Colon (tissue), 2 donors: ENCODE results near the gene WSB2.
"Not testable (repeated sequence)": the region's sequence is repeated elsewhere in the genome, so short reads cannot be mapped to it uniquely, and the experiment has no call there.

Experiments used
- FAIRE-seq: peaks from 2 replicates; lab custom pipeline; 2012; peaks lifted over from hg19 to GRCh38; lab: Jason Lieb, UNC
- donor health status: control.
- donor health status: control.

The WSB2 gene

GRCh38 chr12:118061011-118061872 lies at the start of gene WSB2:
Gene WSB2 (minus strand): TSS chr12:118061179. CDS start chr12:118061048, 131 bp downstream.
- no peak for FAIRE-seq

GRCh38 chr12:118109088-118109487 lies 48.1 kb upstream of the WSB2 start:
- FAIRE-seq: no peak

DNA sequence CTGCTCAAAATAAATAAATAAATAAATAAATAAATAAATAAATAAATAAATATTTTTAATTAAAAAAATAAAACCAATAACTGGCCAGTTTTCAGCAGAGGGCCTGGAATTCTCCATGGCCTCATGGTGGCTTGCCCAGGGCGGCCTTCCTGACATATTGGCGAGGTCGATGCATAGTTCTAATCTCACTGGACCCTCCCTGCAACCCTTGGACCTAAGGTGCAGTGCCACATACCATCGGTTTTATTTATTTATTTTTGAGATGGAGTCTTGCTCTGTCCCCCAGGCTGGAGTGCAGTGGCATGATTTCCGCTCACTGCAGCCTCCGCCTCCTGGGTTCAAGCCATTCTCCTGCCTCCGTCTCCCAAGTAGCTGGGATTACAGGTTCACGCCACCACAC lies 46.7 kb upstream of the WSB2 start:
- no peak for FAIRE-seq

GRCh38 chr12:118107011-118107410 lies 46.0 kb upstream of the WSB2 start:
- no peak for FAIRE-seq

DNA sequence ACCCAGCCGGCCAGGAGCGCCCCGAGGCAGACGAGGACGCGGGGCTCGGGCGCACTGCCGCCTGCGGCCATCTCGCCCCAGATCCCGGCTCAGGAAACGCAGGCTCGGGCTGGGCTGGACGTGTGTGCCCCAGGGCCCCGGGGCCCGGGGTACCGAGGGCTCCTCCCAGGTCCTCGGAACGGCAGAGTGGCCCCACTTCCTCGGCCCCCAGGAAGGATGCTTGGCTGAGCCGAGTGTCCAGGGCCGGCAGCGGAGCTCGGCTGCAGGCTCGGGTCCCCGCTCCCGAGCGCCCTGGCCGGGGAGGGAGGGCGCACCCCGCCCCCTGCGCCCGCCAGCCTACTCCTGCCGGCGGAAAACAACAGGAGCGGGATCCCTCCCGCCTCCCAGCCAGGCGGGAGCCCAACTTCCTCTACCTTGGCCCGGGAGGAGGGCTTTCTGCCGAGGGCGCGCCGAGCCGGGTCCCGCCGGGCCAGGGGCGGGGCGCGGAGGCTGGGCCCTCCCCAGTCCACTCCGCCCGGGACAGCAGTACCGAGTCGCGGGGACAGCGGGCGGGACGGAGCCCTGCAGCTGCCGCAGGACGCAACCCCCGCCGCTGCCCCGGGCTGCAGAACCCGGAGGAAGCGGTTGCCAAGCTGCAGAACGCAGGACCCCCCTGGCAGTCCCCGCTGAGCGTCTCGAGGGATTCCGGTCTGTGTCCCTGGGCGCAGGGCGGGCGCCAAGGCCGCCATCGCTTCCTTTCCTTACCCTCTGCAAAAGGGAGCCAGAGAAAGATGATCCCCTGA lies 42.8 kb upstream of the WSB2 start, which contains the start of gene VSIG10:
Gene VSIG10, minus strand, starts transcription at position 411 of the 782 bp plus-strand sequence. Its CDS starts 340 bp downstream, at position 71.
- no peak for FAIRE-seq

DNA sequence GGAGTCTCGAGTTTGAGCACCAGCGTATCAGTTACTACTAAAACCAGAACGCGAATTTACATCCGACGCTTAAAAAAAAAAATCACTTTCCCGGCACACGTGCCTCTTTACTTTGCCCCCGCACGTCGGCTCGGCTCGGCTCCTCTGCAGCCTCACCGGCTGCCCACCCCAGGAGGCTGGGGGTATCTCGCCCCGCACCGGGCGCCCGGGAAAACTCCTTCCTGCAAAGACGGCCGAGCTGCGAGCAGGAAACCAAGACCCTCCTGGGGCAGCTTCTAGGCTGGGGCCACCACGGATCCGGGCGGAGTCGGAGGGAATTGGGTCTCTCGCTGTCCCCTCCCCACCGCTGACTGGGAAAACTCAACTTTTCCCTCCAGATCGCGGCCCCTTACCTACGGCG lies 42.2 kb upstream of the WSB2 start:
- no peak for FAIRE-seq

DNA sequence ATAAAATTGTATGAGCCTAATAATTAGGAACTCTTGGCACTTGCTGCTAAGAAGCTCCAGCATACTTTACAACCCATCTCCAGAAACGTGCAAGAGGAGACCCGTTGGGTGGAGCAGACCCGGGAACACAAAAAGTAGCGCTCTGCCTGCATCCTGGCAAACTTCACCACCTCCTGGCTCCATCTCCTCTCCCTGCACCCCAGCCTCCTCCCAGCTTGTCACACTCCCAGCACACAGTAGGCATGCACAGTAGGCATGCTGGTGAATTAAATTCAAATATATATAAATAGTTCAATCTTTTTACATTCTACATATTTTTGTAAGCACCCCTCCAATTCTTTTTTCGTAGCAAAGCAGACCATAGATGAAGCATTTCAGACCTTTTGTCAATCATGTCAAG lies 41.6 kb upstream of the WSB2 start:
- no peak for FAIRE-seq

DNA sequence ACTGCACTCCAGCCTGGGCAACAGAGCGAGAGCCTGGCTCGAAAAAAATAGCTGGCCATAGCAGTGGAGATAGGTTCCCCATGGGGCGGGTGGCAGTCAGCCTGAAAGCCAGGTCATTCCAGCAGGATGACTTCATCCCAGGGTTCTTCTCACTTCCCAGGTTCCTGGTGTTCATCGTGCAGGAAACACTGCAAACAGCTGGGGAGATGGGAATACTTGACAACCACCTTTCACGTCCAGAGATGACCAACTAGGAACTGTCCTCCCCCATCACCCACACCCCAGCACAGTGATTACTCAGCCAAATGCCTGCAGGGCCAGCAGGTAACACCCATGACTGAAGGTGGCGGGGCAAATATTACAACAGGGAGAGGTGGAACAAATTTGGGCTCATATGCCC lies 41.1 kb upstream of the WSB2 start:
- FAIRE-seq: no peak

- FAIRE-seq: no peak
Measured at GRCh38 chr12:118101051-118101450, 40.1 kb upstream of the WSB2 start.

GRCh38 chr12:118098911-118099671 lies 38.1 kb upstream of the WSB2 start:
- no peak for FAIRE-seq

GRCh38 chr12:118098401-118098800 lies 37.4 kb upstream of the WSB2 start:
- FAIRE-seq: no peak

GRCh38 chr12:118094039-118094438 lies 33.1 kb upstream of the WSB2 start:
- no peak for FAIRE-seq

DNA sequence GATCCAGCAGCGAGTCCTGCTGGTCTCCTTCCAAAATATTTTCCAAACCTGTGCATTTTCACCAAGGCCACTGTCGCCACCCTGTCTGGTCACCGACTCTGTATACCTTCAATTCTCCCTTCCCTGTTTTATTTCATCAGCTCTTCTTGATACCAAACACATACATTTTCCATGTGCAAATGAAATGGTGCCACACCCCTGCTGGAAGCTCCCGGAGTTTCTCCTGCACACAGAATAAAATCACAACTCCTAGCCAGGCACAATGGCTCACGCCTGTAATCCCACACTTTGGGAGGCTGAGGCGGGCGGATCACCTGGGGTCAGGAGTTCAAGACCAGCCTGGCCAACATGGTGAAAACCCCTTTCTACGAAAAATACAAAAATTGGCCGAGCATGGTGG lies 28.8 kb upstream of the WSB2 start:
- no peak for FAIRE-seq

GRCh38 chr12:118082161-118082560 lies 21.2 kb upstream of the WSB2 start:
- FAIRE-seq: no peak

DNA sequence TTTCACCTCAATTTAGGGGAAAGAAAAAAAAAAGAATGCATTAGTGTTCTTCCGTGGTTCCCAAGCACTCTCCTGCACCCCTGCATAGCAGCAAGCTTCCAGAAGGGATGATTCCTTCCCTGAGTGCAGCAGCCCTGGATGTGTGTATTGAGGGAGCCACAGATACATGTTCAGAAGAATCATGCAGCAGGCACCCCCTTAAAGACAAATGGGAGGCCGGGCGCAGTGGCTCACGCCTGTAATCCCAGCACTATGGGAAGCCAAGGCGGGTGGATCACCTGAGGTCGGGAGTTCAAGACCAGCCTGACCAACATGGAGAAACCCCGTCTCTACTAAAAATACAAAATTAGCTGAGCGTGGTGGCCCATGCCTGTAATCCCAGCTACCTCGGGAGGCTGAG lies 20.5 kb upstream of the WSB2 start:
- not testable (repeated sequence) for FAIRE-seq

GRCh38 chr12:118073768-118074167 lies 12.8 kb upstream of the WSB2 start:
- no peak for FAIRE-seq

GRCh38 chr12:118070650-118071049 lies 9.7 kb upstream of the WSB2 start:
- no peak for FAIRE-seq

GRCh38 chr12:118068445-118068844 lies 7.5 kb upstream of the WSB2 start:
- no peak for FAIRE-seq

- no peak for FAIRE-seq
Measured at GRCh38 chr12:118065380-118065779, 4.4 kb upstream of the WSB2 start.

- FAIRE-seq: no peak
Measured at GRCh38 chr12:118064608-118065007, 3.6 kb upstream of the WSB2 start.

- no peak for FAIRE-seq
Measured at GRCh38 chr12:118063576-118064391, 2.8 kb upstream of the WSB2 start.
